Activated naive CD4-positive, alpha-beta T cell treated with anti-CD3 and anti-CD28 coated beads, Interleukin-2, amount 50 U/mL, for 72 hours (primary cell): ENCODE results near the gene ATP11B. TPM values are rescaled to one million over a fixed set of nuclear protein-coding genes. Genes with fewer than 3 reads are reported as not detected.
A peak's percentile ranks its signal among the peaks of the same experiment; 100 is the strongest.

Experiments used
- ATAC-seq, 2 donors: fragments of 150-1000 bp; cut with Tn5 transposase; 2 replicates each; pipeline ENCODE4 v1.10.0; 2021; ENCODE audit warnings: mild to moderate bottlenecking in 2 of 2, moderate library complexity in 2 of 2
- DNase-seq, 2 donors: peaks; one replicate each; pipeline ENCODE4 v3.0.0; 2021 to 2022; ENCODE audit warnings: low spot score in 2 of 2
- H3K27ac Mint-ChIP-seq, 2 donors: one replicate each; pipeline ENCODE4 v1.8.0; 2022; ENCODE audit warnings: mild to moderate bottlenecking in 2 of 2, mixed read lengths in 2 of 2
- H3K36me3 Mint-ChIP-seq, 2 donors: one replicate each; pipeline ENCODE4 v1.8.0; 2022; ENCODE audit warnings: mixed read lengths in 2 of 2
- H3K9me3 Mint-ChIP-seq, 2 donors: one replicate each; pipeline ENCODE4 v1.8.0; 2022; ENCODE audit warnings: mixed read lengths in 2 of 2
- total RNA-seq, 2 donors: library from RNA; stranded (reverse); gene quantifications; one replicate each; pipeline ENCODE4 v1.2.3, GENCODE V29; 2022

The ATP11B gene
- total RNA-seq, 2 donors from 2014 or later = 93.3 to 105 TPM

- Mint-ChIP-seq H3K36me3 (peaks cover 8 to 11% of the 10 kb centered on the region in 2 donors), H3K9me3 (no peaks in the 10 kb centered on the region), H3K27ac (peak overlapping the region; percentile 69 to 71)
- ATAC-seq (peak; percentile 8 to 48), DNase-seq (no peak)
Observed at GRCh38 chr3:182913889-182914288, 120.6 kb downstream of the ATP11B start.

DNA sequence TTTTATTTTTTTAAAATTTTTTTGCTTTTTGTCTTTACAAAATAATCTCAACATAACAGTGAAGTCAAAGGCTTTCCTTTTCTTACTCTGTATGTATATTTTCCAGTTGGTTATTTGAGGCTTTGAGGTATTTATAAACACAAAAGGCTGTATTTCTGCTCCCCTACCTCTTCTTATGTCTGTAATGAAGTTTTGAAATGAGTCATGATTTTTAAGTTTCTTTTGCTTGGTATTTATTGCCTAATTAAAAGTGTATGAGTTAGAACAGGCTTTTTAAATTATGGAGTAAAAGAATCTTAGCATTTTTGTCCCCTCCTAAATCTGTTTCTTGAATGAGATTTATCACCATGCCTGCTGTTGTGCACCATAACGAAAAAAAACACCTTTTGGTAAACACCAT is 121.0 kb downstream of the ATP11B start:
- no peak for DNase-seq
- peaks cover 8 to 11% of the 10 kb centered on the region in 2 donors for H3K36me3 Mint-ChIP-seq
- ATAC-seq = peak in 1 of 2 donors; percentile 59
- peak overlapping the region; percentile 64 to 69 for H3K27ac Mint-ChIP-seq
- H3K9me3 Mint-ChIP-seq = no peaks in the 10 kb centered on the region

GRCh38 chr3:182917134-182917533 is 123.8 kb downstream of the ATP11B start:
- Mint-ChIP-seq H3K36me3 (peaks cover 8 to 11% of the 10 kb centered on the region in 2 donors), H3K9me3 (no peaks in the 10 kb centered on the region), H3K27ac (no peak overlapping the region)
- no peak for DNase-seq
- no peak for ATAC-seq

DNA sequence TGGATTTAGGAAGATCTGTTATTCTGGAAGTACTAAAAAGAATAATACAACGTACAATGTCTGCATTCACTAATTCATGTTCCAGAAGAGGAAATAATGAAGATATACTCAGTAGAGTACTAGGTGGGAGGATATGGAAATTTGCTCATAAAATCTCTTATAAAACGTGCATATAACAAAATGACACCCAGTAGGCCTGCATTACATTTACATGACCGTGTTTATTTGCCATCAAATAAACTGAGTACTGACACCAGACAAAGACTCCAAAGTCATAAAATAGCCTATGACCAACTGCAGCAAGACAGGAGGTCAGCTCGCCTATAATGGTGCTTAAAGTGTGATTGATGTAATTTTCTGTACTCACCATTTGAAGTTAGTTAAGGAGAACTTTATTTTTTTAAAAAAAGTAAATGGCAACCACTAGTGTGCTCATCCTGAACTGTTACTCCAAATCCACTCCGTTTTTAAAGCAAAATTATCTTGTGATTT is 126.6 kb downstream of the ATP11B start:
- Mint-ChIP-seq H3K27ac (no peak overlapping the region), H3K36me3 (peaks cover 2 to 4% of the 10 kb centered on the region in 2 donors), H3K9me3 (no peaks in the 10 kb centered on the region)
- no peak for ATAC-seq
- DNase-seq = no peak

DNA sequence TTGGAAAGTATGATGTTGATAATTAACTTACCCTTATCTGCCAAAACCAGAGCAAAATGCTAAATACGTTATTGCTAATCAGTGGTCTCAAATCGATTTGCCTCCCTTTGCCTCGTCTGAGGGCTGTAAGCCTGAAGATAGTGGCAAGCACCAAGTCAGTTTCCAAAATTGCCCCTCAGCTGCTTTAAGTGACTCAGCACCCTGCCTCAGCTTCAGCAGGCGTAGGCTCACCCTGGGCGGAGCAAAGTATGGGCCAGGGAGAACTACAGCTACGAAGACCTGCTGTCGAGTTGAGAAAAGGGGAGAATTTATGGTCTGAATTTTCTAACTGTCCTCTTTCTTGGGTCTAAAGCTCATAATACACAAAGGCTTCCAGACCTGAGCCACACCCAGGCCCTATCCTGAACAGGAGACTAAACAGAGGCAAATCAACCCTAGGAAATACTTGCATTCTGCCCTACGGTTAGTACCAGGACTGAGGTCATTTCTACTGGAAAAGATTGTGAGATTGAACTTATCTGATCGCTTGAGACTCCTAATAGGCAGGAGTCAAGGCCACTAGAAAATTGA is 127.3 kb downstream of the ATP11B start:
- peak overlapping the region in 1 of 2 donors; percentile 41 for H3K27ac Mint-ChIP-seq
- no peak for DNase-seq
- no peaks in the 10 kb centered on the region for H3K9me3 Mint-ChIP-seq
- peaks cover 0 to 6% of the 10 kb centered on the region in 2 donors for H3K36me3 Mint-ChIP-seq
- ATAC-seq = no peak

GRCh38 chr3:182921665-182922355 is 128.5 kb downstream of the ATP11B start:
- no peaks in the 10 kb centered on the region for H3K9me3 Mint-ChIP-seq
- H3K36me3 Mint-ChIP-seq = peaks cover 0 to 6% of the 10 kb centered on the region in 2 donors
- ATAC-seq (no peak), DNase-seq (no peak)
- H3K27ac Mint-ChIP-seq = no peak overlapping the region

- DNase-seq (no peak), ATAC-seq (no peak)
- peaks cover 5 to 11% of the 10 kb centered on the region in 2 donors for H3K36me3 Mint-ChIP-seq
- peaks cover 0 to 5% of the 10 kb centered on the region in 2 donors for H3K9me3 Mint-ChIP-seq
- no peak overlapping the region for H3K27ac Mint-ChIP-seq
Observed at GRCh38 chr3:182925330-182925943, 132.1 kb downstream of the ATP11B start.

DNA sequence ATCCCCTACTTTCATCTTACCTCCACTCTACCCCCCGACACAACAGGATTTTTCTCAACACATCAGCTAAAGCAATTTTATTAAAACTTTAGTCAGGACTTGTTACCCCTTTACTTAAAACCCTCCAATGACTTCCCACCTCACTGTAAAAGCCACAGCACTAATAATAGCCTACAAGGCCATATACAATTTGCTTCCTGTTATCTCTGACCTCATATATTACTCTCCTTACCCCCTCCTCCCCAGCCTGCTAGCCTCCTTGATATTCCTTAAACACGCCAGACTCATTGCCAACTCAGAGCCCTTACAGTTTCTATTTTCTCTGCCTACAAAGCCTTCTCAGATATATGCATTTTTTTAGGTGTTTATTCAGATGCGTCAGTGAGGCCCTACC is 132.6 kb downstream of the ATP11B start:
- H3K36me3 Mint-ChIP-seq = peaks cover 5 to 12% of the 10 kb centered on the region in 2 donors
- ATAC-seq (no peak), DNase-seq (no peak)
- peaks cover 0 to 6% of the 10 kb centered on the region in 2 donors for H3K9me3 Mint-ChIP-seq
- H3K27ac Mint-ChIP-seq = peak overlapping the region in 1 of 2 donors; percentile 1

DNA sequence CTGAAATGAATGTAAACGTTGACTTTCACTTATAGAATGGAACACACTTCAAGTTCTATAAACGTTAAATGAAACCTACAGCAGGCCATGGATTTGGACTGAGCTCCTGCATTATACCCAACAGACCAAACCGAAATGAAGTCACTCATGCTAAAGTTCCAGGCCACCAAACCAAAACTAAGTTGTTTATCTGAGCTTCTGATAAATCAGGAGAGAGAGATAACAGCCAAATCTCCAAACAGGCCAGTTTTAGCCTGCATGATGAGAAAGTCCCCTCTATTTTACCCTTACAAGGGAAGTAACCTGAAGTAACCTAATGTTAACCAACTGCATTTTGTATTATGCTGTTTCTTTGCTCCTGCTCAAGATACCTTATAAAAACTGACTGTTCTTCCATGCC is 142.5 kb downstream of the ATP11B start:
- Mint-ChIP-seq H3K36me3 (peaks cover 0 to 7% of the 10 kb centered on the region in 2 donors), H3K27ac (peak overlapping the region in 1 of 2 donors; percentile 47), H3K9me3 (peaks cover 4 to 5% of the 10 kb centered on the region in 2 donors)
- ATAC-seq (peak in 1 of 2 donors; percentile 26), DNase-seq (no peak)

DNA sequence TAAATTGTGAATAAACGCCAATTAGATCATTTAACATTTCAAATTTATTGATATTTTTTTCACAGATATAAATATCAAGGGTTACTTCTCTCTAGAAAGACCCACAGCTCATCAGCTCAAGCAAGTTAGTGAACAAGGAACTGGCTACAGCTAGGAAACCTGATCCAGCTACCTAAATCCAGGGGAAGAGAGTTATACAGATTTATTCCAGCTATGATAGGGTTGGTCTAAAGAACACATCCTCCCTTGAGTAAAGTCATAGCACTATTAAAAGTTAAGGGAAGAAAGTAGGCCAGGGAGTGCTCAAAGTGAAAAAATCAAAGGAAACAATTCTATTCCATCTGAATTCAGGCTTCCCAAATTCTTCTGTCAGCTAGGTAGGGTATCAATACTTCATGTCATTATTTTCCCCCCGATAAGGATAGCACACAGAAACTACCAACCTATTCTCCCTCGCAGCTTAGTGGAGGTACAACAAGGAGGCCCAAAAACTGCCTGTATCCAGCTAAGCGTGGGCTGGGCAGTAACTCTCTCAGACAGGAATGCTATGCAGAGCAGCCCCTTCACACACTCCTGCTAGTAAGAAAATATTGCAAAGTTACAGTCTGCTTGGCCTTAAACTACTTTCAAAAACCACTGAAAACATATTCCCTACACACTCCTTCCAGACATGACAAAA is 143.1 kb downstream of the ATP11B start:
- ATAC-seq (no peak), DNase-seq (no peak)
- H3K27ac Mint-ChIP-seq = peak overlapping the region; percentile 26 to 47
- peaks cover 4 to 5% of the 10 kb centered on the region in 2 donors for H3K9me3 Mint-ChIP-seq
- H3K36me3 Mint-ChIP-seq = peaks cover 0 to 7% of the 10 kb centered on the region in 2 donors

GRCh38 chr3:182936918-182937285 is 143.6 kb downstream of the ATP11B start:
- ATAC-seq (no peak), DNase-seq (no peak)
- Mint-ChIP-seq H3K36me3 (peaks cover 0 to 7% of the 10 kb centered on the region in 2 donors), H3K9me3 (peaks cover 4% of the 10 kb centered on the region in 2 donors), H3K27ac (no peak overlapping the region)

DNA sequence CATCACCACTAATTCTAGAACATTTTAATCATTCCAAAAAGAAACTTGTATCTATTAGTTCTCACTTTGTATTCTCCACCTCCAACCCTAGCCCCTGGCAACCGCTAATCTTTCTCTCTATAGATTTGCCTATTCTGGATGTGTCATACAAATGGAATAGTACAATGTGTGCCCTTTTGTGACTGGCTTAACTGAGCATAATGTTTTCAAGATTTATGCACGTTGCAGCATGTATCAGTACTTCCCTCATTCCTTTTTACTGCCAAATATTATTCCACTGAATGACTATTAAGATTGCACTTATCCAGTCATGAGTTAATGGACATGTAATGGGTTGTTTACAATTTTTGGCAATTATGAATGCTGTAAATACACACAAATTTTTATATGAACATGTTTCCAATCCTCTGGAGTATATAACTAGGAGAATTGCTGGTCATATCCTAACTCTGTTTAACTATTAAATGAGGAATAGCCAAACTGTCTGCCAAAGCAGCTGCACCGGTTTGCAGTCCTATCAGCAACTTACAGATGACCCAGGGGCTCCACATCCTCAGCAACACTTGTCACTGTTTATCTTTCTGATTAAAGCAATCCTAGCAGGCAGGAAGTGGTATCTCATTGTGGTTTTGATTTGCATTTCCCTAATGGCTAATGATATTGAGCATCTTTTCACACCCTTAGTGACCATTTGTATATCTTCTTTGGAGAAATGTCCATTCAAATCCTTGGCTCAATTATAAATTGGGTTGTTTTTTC is 144.2 kb downstream of the ATP11B start:
- no peak for ATAC-seq
- no peak overlapping the region for H3K27ac Mint-ChIP-seq
- peaks cover 0 to 4% of the 10 kb centered on the region in 2 donors for H3K36me3 Mint-ChIP-seq
- no peaks in the 10 kb centered on the region for H3K9me3 Mint-ChIP-seq
- DNase-seq = no peak

- Mint-ChIP-seq H3K36me3 (peaks cover 0 to 8% of the 10 kb centered on the region in 2 donors), H3K9me3 (no peaks in the 10 kb centered on the region), H3K27ac (peak overlapping the region in 1 of 2 donors; percentile 63)
- ATAC-seq (peak; percentile 52 to 79), DNase-seq (no peak)
Observed at GRCh38 chr3:182940266-182940808, 147.0 kb downstream of the ATP11B start.

GRCh38 chr3:182941719-182942118 is 148.4 kb downstream of the ATP11B start:
- ATAC-seq = no peak
- Mint-ChIP-seq H3K27ac (no peak overlapping the region), H3K9me3 (no peaks in the 10 kb centered on the region), H3K36me3 (peaks cover 0 to 8% of the 10 kb centered on the region in 2 donors)
- no peak for DNase-seq

DNA sequence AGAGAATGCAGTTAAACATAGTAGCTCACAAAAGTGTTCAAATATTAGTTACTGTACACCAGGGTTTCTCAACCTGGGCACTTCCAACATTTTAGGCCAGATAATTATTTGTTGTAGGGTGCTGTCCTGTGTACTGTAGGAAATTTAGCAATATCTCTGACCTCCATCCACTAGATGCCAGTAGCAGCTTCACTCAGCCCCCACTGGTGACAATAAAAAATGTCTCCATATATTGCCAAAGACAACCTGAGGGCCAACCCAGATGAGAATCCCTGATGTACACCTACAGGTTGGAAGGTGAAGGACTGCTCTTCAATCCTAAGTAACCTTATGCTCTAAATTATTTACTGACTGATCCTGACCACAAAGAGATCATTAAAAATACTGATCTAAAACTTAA is 154.6 kb downstream of the ATP11B start:
- Mint-ChIP-seq H3K36me3 (peaks cover 0 to 15% of the 10 kb centered on the region in 2 donors), H3K9me3 (no peaks in the 10 kb centered on the region), H3K27ac (no peak overlapping the region)
- no peak for DNase-seq
- ATAC-seq = peak in 1 of 2 donors; percentile 44

GRCh38 chr3:182948305-182948704 is 155.0 kb downstream of the ATP11B start:
- H3K9me3 Mint-ChIP-seq = no peaks in the 10 kb centered on the region
- DNase-seq = no peak
- H3K36me3 Mint-ChIP-seq = peaks cover 0 to 15% of the 10 kb centered on the region in 2 donors
- no peak for ATAC-seq
- no peak overlapping the region for H3K27ac Mint-ChIP-seq
